ENCODE data around the gene FILIP1L.
A peak's percentile ranks its signal among the peaks of the same experiment; 100 is the strongest.
"Not testable (repeated sequence)": the region's sequence is repeated elsewhere in the genome, so short reads cannot be mapped to it uniquely, and the experiment has no call there.

FILIP1L gene

GRCh38 chr3:99848433-99848832, 265.9 kb downstream of the FILIP1L start:
- H3K4me3 ChIP-seq (ENCODE audit: low read length), result no peak overlapping the region
- no peak for DNase-seq (ENCODE audit: low read depth, low spot score)

GRCh38 chr3:99846477-99847160, 267.7 kb downstream of the FILIP1L start:
- no peak for DNase-seq (ENCODE audit: low read depth, low spot score)
- H3K4me3 ChIP-seq (ENCODE audit: low read length), result no peak overlapping the region

- H3K4me3 ChIP-seq (ENCODE audit: low read length), result no peak overlapping the region
- DNase-seq (ENCODE audit: low read depth, low spot score), result no peak
Observed at GRCh38 chr3:99845999-99846398, 268.3 kb downstream of the FILIP1L start.

GRCh38 chr3:99845331-99845730, 269.0 kb downstream of the FILIP1L start:
- DNase-seq (ENCODE audit: low read depth, low spot score), result no peak
- H3K4me3 ChIP-seq (ENCODE audit: low read length), result no peak overlapping the region

GRCh38 chr3:99843590-99844258, 270.6 kb downstream of the FILIP1L start:
- no peak for DNase-seq (ENCODE audit: low read depth, low spot score)

GRCh38 chr3:99842826-99843589, 271.3 kb downstream of the FILIP1L start:
- peak; percentile 19 for DNase-seq (ENCODE audit: low read depth, low spot score)
- H3K4me3 ChIP-seq (ENCODE audit: low read length), result no peak overlapping the region

More at GRCh38 chr3:99843590-99844258, 270.6 kb downstream of the FILIP1L start:
- H3K4me3 ChIP-seq (ENCODE audit: low read length), result no peak overlapping the region

- not testable (repeated sequence) for DNase-seq (ENCODE audit: low read depth, low spot score); H3K4me3 ChIP-seq (ENCODE audit: low read length)
Observed at GRCh38 chr3:99841949-99842348, 272.4 kb downstream of the FILIP1L start.

GRCh38 chr3:99839613-99840012, 274.7 kb downstream of the FILIP1L start:
- no peak for DNase-seq (ENCODE audit: low read depth, low spot score)
- H3K4me3 ChIP-seq (ENCODE audit: low read length), result no peak overlapping the region

- no peak overlapping the region for H3K4me3 ChIP-seq (ENCODE audit: low read length)
- no peak for DNase-seq (ENCODE audit: low read depth, low spot score)
Observed at GRCh38 chr3:99838755-99839154, 275.5 kb downstream of the FILIP1L start.

GRCh38 chr3:99837715-99838114, 276.6 kb downstream of the FILIP1L start:
- DNase-seq (ENCODE audit: low read depth, low spot score), result no peak
- no peak overlapping the region for H3K4me3 ChIP-seq (ENCODE audit: low read length)

GRCh38 chr3:99836681-99837080, 277.6 kb downstream of the FILIP1L start:
- H3K4me3 ChIP-seq (ENCODE audit: low read length), result no peak overlapping the region
- DNase-seq (ENCODE audit: low read depth, low spot score), result no peak

GRCh38 chr3:99834211-99834957, 279.9 kb downstream of the FILIP1L start:
- H3K4me3 ChIP-seq (ENCODE audit: low read length), result no peak overlapping the region
- DNase-seq (ENCODE audit: low read depth, low spot score), result no peak

- DNase-seq (ENCODE audit: low read depth, low spot score), result no peak
Observed at GRCh38 chr3:99833617-99834205, 280.6 kb downstream of the FILIP1L start.

GRCh38 chr3:99829844-99830243, 284.5 kb downstream of the FILIP1L start:
- no peak for DNase-seq (ENCODE audit: low read depth, low spot score)
- no peak overlapping the region for H3K4me3 ChIP-seq (ENCODE audit: low read length)

More at GRCh38 chr3:99833617-99834205, 280.6 kb downstream of the FILIP1L start:
- no peak overlapping the region for H3K4me3 ChIP-seq (ENCODE audit: low read length)

GRCh38 chr3:99825004-99825640, 289.2 kb downstream of the FILIP1L start:
- H3K4me3 ChIP-seq (ENCODE audit: low read length), result no peak overlapping the region
- DNase-seq (ENCODE audit: low read depth, low spot score), result no peak

GRCh38 chr3:99823723-99824711, 290.3 kb downstream of the FILIP1L start:
- no peak for DNase-seq (ENCODE audit: low read depth, low spot score)

GRCh38 chr3:99818818-99819217, 295.5 kb downstream of the FILIP1L start:
- DNase-seq (ENCODE audit: low read depth, low spot score), result no peak
- peak overlapping the region; percentile 71 for H3K4me3 ChIP-seq (ENCODE audit: low read length)

More at GRCh38 chr3:99823723-99824711, 290.3 kb downstream of the FILIP1L start:
- H3K4me3 ChIP-seq (ENCODE audit: low read length), result no peak overlapping the region
